Neural cell (in vitro differentiated cells): ENCODE results near the gene KDM1B.

Experiments
- CTCF ChIP-seq: fragments of 450-650 bp; IDR thresholded peaks from 2 replicates; pipeline ENCODE4 v1.5.1; 2014; ENCODE audit warnings: antibody characterized with exemption, mild to moderate bottlenecking, moderate library complexity; ENCODE audit not compliant: poor library complexity, severe bottlenecking
- EP300 ChIP-seq: fragments of 450-650 bp; conservative IDR thresholded peaks from 2 replicates; pipeline ENCODE4 v1.6.1; 2014; ENCODE audit warnings: antibody characterized with exemption, mild to moderate bottlenecking, moderate library complexity; ENCODE audit not compliant: poor library complexity, severe bottlenecking
- EZH2 ChIP-seq: fragments of 200-600, 300-800 bp; shearing (Covaris generic), sonication (generic); IDR thresholded peaks from 2 replicates; pipeline ENCODE4 v1.6.1; 2014; ENCODE audit warnings: antibody characterized with exemption, low read length, borderline replicate concordance, mild to moderate bottlenecking; ENCODE audit not compliant: insufficient read depth, poor library complexity, severe bottlenecking
- MXI1 ChIP-seq: fragments of 450-650 bp; conservative IDR thresholded peaks from 2 replicates; pipeline ENCODE4 v1.6.1; 2014; ENCODE audit warnings: antibody characterized with exemption, mild to moderate bottlenecking; ENCODE audit not compliant: poor library complexity, severe bottlenecking
- POLR2AphosphoS5 ChIP-seq: IDR thresholded peaks from 2 replicates; pipeline ENCODE4 v1.6.1; 2012
- SMC3 ChIP-seq: fragments of 450-650 bp; conservative IDR thresholded peaks from 2 replicates; pipeline ENCODE4 v1.6.1; 2014; ENCODE audit warnings: antibody characterized with exemption, mild to moderate bottlenecking, moderate library complexity; ENCODE audit not compliant: poor library complexity
- TAF1 ChIP-seq: IDR thresholded peaks from 2 replicates; pipeline ENCODE4 v1.6.1; 2012; ENCODE audit warnings: low read depth
- TF ChIP-seq, protein P1 (sequence below): IDR thresholded peaks from 2 replicates; pipeline ENCODE4 v1.6.1; 2012; ENCODE audit warnings: borderline replicate concordance

DNA sequence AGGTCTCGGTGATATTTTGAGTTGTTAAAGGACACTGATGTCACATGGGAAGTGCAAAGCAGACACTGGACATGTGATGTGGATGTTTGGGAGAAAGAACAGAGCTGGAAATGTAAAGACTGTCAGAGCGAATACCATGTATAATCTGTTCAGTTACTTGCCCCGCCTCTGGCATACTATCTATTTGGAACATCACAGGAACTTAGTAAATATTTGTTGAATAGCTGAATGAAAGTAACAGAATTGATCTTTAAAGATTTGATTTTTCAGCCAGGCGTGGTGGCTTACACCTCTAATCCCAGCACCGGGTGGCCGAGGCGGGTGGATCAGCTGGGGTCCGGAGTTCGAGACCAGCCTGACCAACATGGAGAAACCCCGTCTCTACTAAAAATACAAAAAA lies 19.0 kb upstream of the KDM1B start:
- no peak for TF ChIP-seq CTCF
- no peak for TF ChIP-seq POLR2AphosphoS5
- TF ChIP-seq EP300 = no peak
- no peak for TF ChIP-seq EZH2
- no peak for TF ChIP-seq MXI1
- no peak for TF ChIP-seq SMC3
- no peak for TF ChIP-seq TAF1
- TF ChIP-seq, protein P1, sequence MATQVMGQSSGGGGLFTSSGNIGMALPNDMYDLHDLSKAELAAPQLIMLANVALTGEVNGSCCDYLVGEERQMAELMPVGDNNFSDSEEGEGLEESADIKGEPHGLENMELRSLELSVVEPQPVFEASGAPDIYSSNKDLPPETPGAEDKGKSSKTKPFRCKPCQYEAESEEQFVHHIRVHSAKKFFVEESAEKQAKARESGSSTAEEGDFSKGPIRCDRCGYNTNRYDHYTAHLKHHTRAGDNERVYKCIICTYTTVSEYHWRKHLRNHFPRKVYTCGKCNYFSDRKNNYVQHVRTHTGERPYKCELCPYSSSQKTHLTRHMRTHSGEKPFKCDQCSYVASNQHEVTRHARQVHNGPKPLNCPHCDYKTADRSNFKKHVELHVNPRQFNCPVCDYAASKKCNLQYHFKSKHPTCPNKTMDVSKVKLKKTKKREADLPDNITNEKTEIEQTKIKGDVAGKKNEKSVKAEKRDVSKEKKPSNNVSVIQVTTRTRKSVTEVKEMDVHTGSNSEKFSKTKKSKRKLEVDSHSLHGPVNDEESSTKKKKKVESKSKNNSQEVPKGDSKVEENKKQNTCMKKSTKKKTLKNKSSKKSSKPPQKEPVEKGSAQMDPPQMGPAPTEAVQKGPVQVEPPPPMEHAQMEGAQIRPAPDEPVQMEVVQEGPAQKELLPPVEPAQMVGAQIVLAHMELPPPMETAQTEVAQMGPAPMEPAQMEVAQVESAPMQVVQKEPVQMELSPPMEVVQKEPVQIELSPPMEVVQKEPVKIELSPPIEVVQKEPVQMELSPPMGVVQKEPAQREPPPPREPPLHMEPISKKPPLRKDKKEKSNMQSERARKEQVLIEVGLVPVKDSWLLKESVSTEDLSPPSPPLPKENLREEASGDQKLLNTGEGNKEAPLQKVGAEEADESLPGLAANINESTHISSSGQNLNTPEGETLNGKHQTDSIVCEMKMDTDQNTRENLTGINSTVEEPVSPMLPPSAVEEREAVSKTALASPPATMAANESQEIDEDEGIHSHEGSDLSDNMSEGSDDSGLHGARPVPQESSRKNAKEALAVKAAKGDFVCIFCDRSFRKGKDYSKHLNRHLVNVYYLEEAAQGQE = no peak
